NCI-H524 (cell line): ENCODE data around the gene OR6K3.
"Not testable (repeated sequence)": the region's sequence is repeated elsewhere in the genome, so short reads cannot be mapped to it uniquely, and the experiment has no call there.

ENCODE experiments used
- DNase-seq, 2 experiments: peaks; one replicate each; lab custom pipeline; 2025; lab: John Stamatoyannopoulos, UW

Gene OR6K3

GRCh38 chr1:158720620-158721019 lies at the start of gene OR6K3:
Gene OR6K3 (minus strand): TSS chr1:158720720. CDS start chr1:158718115, 2,605 bp downstream.
- DNase-seq, result no peak

DNA sequence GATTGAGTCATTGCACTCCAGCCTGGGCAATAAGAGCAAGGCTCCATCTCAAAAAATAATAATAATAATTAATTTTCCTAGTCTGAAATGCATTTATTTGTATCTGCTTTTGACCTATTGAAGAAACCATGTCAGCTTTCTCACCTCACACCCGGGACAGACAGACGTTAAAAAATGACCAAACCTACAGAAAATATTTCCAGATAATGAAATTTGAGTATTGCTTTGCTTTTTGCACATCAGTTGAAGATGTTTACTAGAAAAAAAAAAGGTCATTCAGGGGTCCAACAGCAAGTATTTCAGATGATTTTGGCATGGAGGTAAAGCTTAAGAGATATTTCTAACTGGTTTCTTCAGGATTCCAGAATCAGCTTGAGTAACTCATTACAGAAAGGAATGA lies 33.9 kb upstream of the OR6K3 start, which contains the start of gene OR6K6:
Gene OR6K6 (plus strand): TSS at position 301 of the 400 bp plus-strand sequence. CDS start 168 bp downstream, outside the sequence.
- no peak for DNase-seq

- DNase-seq, result no peak
These were observed 31.7 kb upstream of the OR6K3 start for GRCh38 chr1:158752155-158752712.

GRCh38 chr1:158735848-158736247 lies 15.3 kb upstream of the OR6K3 start:
- DNase-seq, result no peak

DNA sequence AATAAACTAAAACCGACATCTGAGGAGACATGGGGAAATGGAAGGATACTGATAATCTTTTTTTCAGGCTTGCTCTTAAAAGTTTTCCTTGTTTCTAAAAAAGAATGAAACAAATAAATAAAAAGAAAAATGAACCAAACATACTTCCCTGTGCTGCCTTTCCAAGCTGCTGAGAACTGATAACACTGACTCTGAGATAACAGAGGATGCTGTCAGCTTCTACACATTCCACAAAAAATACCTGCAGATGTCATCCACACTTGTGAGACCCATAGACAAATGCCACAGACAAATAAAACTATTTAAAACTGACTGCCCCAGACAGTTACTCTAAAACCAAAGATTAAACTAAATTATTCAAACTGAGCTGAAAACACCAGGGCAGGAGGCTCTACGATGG lies 12.0 kb upstream of the OR6K3 start:
- no peak for DNase-seq

DNA sequence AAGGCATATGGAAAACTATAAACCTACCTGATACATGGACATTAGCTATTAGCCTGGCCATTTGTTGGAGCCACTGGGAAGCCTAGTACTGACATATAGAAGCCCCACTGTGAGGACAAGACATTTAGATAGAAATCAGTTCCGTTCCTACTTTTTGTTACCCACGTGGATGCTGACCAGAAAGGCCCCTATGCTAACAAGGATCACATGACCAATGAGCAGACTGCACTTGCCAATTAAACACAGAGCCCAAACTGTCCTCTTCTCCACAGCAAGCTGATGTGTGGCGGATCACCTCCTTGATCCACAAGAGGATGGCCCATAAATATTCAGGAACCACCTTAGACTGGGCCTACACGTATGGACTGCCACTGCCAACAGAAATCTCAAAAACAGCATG lies 11.2 kb upstream of the OR6K3 start:
- no peak for DNase-seq

- DNase-seq, result no peak
These were observed 9.9 kb upstream of the OR6K3 start for GRCh38 chr1:158730453-158730852.

- DNase-seq, result no peak
These were observed 8.1 kb upstream of the OR6K3 start for GRCh38 chr1:158728510-158729225.

DNA sequence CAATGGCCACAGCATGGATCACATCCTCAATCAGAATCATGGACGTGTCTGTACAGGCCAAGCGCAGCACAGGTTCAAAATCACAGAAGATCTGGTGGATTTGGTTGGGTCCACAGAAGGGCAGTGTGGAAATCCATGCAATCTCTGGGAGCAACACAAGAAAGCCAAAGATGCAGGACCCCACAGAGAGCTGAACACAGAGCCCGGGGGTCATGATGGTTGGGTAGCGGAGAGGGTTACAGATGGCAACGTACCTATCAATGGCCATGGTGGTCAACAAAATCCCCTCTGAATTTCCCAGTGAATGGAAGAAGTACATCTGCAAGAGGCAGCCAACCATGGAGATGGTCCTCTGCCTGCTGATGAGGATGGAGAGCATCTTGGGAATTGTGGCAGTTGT lies 3.9 kb upstream of the OR6K3 start:
- DNase-seq, result no peak

GRCh38 chr1:158719664-158720063 lies 856 bp downstream of the OR6K3 start:
- no peak for DNase-seq

GRCh38 chr1:158717344-158717743 lies 3.2 kb downstream of the OR6K3 start:
- no peak for DNase-seq

DNA sequence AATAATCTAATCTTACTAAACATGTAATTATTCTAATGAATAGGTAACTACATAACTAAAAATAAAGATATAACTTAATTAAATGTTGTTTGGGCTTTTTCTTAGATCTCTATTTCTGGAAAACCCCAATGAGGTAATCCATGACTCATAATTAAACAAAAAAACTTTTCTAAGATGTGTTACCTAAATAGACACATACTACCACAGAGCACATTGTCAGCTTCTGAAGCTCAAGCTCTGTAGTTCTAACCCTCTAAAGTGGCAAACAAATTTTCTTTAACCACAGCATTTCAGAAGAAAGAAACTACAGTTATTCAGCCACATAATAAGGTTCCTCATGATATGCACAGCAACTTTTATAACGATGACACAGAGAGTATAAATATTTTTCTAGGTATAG lies 4.2 kb downstream of the OR6K3 start:
- no peak for DNase-seq

- no peak for DNase-seq
These were observed 5.8 kb downstream of the OR6K3 start for GRCh38 chr1:158714754-158715153.

GRCh38 chr1:158711098-158711497 lies 9.4 kb downstream of the OR6K3 start:
- DNase-seq, result no peak

DNA sequence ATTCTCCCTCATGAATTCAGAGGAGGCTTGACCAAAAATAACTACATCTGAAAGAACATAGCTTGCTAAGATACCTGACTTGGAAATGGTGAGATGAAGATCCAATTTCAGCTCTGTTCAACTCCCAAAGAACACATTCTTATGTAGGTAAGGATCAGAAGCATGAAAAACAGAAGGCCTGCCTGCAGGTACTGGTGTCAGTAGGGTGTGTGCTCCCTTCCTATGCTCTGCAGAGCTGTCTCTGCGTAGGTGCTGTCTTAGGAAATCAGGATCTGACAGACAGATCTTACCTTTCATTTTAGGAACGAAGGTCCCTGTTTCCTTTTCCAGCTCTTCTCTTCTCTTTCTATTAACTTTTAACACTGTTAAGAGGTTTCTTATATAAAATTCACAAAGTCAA lies 14.4 kb downstream of the OR6K3 start:
- no peak for DNase-seq

DNA sequence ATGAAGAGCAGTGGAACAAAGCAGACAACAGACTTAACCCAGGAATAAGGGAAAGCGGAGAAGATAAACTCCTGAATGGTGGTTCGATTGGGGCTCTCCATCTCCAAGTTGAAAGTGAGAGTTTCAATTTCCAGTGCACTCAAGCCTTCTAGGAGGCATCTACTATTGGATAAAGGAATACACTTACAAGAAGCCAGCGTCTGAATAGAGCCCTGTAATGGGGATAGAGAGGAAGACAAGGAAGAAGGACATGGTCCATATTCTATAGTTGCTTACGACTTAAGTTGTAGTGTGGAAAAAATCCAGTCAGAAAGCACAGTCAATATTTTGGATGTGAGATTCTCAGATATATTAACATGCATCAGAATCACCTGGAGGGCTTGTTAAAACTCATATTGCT lies 20.0 kb downstream of the OR6K3 start, which contains the start of gene OR6K2:
Gene OR6K2 (minus strand): TSS at position 101 of the 400 bp plus-strand sequence. CDS start 0 bp downstream, at position 101.
- DNase-seq, result no peak

GRCh38 chr1:158694596-158694995 lies 25.9 kb downstream of the OR6K3 start:
- no peak for DNase-seq

GRCh38 chr1:158692356-158692755 lies 28.2 kb downstream of the OR6K3 start:
- no peak for DNase-seq

DNA sequence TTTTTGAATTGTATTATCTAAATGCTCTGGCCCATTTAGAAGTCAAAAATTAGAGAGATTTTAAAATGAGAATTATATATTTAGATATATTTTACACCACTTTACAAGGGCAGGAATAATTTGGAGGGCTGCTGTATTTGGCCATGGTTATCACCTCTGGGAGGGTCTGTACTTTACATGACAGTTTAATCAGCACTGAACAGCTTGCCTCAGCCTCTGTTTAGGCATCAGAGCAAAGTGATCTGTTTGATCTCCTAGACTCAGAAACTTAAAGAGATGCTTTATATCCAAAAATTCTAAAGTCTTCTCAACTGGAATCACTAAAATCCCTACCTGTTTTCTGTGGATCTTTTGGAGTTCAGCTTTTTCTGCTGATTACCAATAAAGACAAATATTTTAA lies 28.6 kb downstream of the OR6K3 start:
- DNase-seq, result no peak

GRCh38 chr1:158691149-158691548 lies 29.4 kb downstream of the OR6K3 start:
- DNase-seq, result not testable (repeated sequence)

DNA sequence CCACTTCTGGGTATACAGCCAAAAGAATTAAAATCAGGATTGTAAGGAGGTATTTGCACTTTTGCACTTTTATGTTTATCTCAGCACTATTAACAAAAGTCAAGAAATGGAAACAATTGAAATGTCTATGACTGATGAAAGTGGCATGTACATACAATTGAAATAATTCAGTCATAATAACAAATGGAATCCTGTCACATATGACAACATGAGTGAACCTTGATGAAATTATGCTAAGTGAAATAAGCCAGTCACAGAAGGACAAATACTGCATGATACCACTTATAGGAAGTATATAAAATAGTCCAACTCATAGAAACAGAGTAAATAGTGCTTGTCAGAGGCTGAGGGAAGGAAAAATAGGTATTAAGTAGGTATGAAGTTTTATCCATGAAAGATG lies 30.6 kb downstream of the OR6K3 start:
- no peak for DNase-seq

GRCh38 chr1:158689110-158689509 lies 31.4 kb downstream of the OR6K3 start:
- no peak for DNase-seq

- DNase-seq, result not testable (repeated sequence)
These were observed 32.2 kb downstream of the OR6K3 start for GRCh38 chr1:158688343-158688742.

DNA sequence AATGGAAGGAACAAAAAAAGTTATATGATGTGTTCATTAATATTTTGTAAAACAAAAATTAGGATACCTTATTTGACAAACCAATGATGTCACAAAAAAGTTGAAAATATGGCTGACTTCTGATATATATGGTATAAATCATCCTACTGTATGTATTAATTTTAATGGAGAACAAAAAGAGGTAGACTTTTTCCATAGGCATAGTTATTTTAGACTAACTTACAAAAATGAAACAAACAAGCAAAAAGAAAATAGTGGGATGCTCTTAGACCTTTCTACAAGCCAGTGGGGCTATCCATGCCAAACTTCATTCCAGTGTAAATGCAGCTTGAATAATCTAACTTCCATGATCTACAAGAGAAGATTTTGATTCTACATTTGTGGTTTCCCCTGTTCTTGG lies 33.5 kb downstream of the OR6K3 start:
- no peak for DNase-seq
